Upper lobe of left lung (tissue), 6 donors: ENCODE results near the gene AAMP. TPM values are rescaled to one million over a fixed set of nuclear protein-coding genes. Genes with fewer than 3 reads are reported as not detected.
A peak's percentile ranks its signal among the peaks of the same experiment; 100 is the strongest.

Experiments
- ATAC-seq, 2 donors: fragments of 200-7000 bp; cut with Tn5 transposase; one replicate each; pipeline ENCODE4 v1.9.1; 2022; ENCODE audit warnings: mild to moderate bottlenecking in 2 of 2, moderate library complexity in 2 of 2; ENCODE audit not compliant: low FRiP score in 2 of 2
- DNase-seq, 2 donors: peaks; one replicate each; pipeline ENCODE4 v3.0.0-alpha.2; 2019 to 2020
- H3K27ac ChIP-seq, 4 donors: fragments of 200-600 bp; sonication (generic); one replicate each; pipeline ENCODE4 v1.5.1; 2016 to 2019
- H3K27me3 ChIP-seq, 4 donors: fragments of 200-600 bp; sonication (generic); one replicate each; pipeline ENCODE4 v1.5.1; 2017 to 2019
- H3K36me3 ChIP-seq, 4 donors: fragments of 200-600 bp; sonication (generic); one replicate each; pipeline ENCODE4 v1.5.1; 2016 to 2019
- H3K4me1 ChIP-seq, 4 donors: fragments of 200-600 bp; sonication (generic); one replicate each; pipeline ENCODE4 v1.5.1; 2018 to 2019
- H3K4me3 ChIP-seq, 4 donors: fragments of 200-600 bp; sonication (generic); one replicate each; pipeline ENCODE4 v1.5.1; 2017 to 2019; ENCODE audit warnings: mild to moderate bottlenecking in 2 of 4, moderate library complexity in 1 of 4
- H3K9me3 ChIP-seq, 4 donors: fragments of 200-600 bp; sonication (generic); one replicate each; pipeline ENCODE4 v1.5.1; 2018 to 2019
- EP300 ChIP-seq, 4 donors: sonication (generic); formaldehyde crosslinking; IDR thresholded peaks; one replicate each; pipeline ENCODE4 v1.5.1; 2017; ENCODE audit warnings: antibody characterized with exemption in 4 of 4, control low read depth in 2 of 4
- POLR2A ChIP-seq, 4 donors: fragments of 450-650 bp; IDR thresholded peaks; one replicate each; pipeline ENCODE4 v1.5.1; 2016 to 2017; ENCODE audit warnings: antibody characterized with exemption in 4 of 4, mild to moderate bottlenecking in 2 of 4
- POLR2AphosphoS5 ChIP-seq, 2 donors: sonication (generic); formaldehyde crosslinking; IDR thresholded peaks; one replicate each; pipeline ENCODE4 v1.5.1; 2017; ENCODE audit warnings: antibody characterized with exemption in 2 of 2
- WGBS, 2 donors: methylation state at CpG; one replicate each; pipeline ENCODE4 v1.1.5; 2017 to 2018; 5-methylcytosine and 5-hydroxymethylcytosine counted together
- total RNA-seq, 6 donors: library from RNA; depleted of rRNA in 4 of 6; stranded (reverse); fragments of >200 nt in 4 of 6; gene quantifications; one replicate each; pipeline versions ENCODE4 v1.1.0 to v1.2.1, GENCODE V29; 2016 to 2021
- TF ChIP-seq, protein P1 (sequence below), 6 experiments: fragments of 450-650 bp in 4 of 6; fragments of 200-600 bp in 2 of 6; sonication (generic) in 2 of 6; IDR thresholded peaks; one replicate each; pipeline ENCODE4 v1.5.1; 2016 to 2019; ENCODE audit warnings: antibody characterized with exemption in 6 of 6
- donor health status: DM: no; HTN: no; CAD: no; lungs with moderate emphysema.
- donor health status: DM: no; HTN: yes; CAD: no; lungs with severe emphysema.

The AAMP gene
- total RNA-seq, 6 donors from 2014 or later: 67.1 to 168 (median 118) TPM

- no peak for DNase-seq
- Histone ChIP-seq H3K27ac (no peak overlapping the region), H3K36me3 (peaks cover 36 to 97% (median 85%) of the 10 kb centered on the region in 4 donors), H3K9me3 (no peaks in the 10 kb centered on the region), H3K4me3 (no peak overlapping the region), H3K4me1 (peaks cover 12 to 29% (median 15%) of the 10 kb centered on the region in 4 donors), H3K27me3 (no peaks in the 10 kb centered on the region)
- ATAC-seq: no peak
- TF ChIP-seq POLR2AphosphoS5 (IDR thresholded peaks at IDR 0.05): no peak
- TF ChIP-seq POLR2A (IDR thresholded peaks at IDR 0.05): no peak
- TF ChIP-seq EP300 (IDR thresholded peaks at IDR 0.05): no peak
- TF ChIP-seq, protein P1, sequence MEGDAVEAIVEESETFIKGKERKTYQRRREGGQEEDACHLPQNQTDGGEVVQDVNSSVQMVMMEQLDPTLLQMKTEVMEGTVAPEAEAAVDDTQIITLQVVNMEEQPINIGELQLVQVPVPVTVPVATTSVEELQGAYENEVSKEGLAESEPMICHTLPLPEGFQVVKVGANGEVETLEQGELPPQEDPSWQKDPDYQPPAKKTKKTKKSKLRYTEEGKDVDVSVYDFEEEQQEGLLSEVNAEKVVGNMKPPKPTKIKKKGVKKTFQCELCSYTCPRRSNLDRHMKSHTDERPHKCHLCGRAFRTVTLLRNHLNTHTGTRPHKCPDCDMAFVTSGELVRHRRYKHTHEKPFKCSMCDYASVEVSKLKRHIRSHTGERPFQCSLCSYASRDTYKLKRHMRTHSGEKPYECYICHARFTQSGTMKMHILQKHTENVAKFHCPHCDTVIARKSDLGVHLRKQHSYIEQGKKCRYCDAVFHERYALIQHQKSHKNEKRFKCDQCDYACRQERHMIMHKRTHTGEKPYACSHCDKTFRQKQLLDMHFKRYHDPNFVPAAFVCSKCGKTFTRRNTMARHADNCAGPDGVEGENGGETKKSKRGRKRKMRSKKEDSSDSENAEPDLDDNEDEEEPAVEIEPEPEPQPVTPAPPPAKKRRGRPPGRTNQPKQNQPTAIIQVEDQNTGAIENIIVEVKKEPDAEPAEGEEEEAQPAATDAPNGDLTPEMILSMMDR (IDR thresholded peaks at IDR 0.05): no peak
- 51 to 55% methylated on average over 3 of the region's 3 CpGs for WGBS, 2 donors
Measured at GRCh38 chr2:218234521-218234920, 35.4 kb downstream of the AAMP start.

DNA sequence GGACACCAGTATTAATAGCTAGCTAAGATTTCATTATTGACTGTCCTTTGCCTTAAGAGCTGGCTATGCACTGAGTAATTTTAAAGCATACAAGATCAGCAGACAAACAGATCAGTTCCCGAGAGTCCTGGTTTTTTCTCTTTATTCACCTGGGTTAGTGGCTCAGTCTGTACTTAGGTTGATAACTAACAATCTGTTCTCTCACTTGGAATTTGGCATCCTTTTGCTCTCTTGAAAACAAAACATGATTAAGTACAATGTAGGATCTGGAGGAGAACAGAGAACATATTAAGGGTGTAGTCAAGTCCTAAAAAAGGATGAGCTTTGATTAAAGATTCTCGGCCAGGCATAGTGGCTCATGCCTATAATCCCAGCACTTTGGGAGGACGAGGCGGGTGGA lies 36.4 kb downstream of the AAMP start:
- H3K4me3 ChIP-seq: no peak overlapping the region
- H3K36me3 ChIP-seq: peaks cover 27 to 95% (median 79%) of the 10 kb centered on the region in 4 donors
- H3K9me3 ChIP-seq: no peaks in the 10 kb centered on the region
- DNase-seq (no peak), ATAC-seq (no peak)
- WGBS, 2 donors: 88 to 91% methylated on average over 4 of the region's 4 CpGs
- TF ChIP-seq EP300 (IDR thresholded peaks at IDR 0.05): no peak
- TF ChIP-seq, protein P1 (IDR thresholded peaks at IDR 0.05): no peak
- no peak for TF ChIP-seq POLR2A (IDR thresholded peaks at IDR 0.05)
- peaks cover 21 to 39% (median 25%) of the 10 kb centered on the region in 4 donors for H3K4me1 ChIP-seq
- H3K27ac ChIP-seq: no peak overlapping the region
- H3K27me3 ChIP-seq: no peaks in the 10 kb centered on the region

DNA sequence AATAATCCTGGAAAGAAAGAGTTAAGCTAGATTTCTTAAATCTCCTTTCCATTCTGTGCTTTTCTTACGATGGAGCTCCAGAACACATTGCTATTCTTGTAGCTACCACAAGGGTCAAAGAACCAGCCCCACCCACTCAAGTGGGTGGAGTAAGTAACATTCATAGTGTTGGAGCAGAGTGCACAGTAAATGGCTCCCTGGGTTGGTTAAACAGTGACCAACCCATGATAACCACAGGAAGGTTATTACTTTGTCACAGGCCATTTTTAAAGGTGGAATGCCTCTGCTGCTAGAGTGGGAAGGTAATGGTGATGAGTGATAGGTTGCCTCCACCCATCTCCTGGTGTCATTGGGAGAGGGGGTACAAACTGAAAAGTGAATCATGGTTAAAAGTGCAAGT lies 39.1 kb downstream of the AAMP start:
- DNase-seq (no peak), ATAC-seq (peak in 1 of 2 donors; percentile 57)
- no peaks in the 10 kb centered on the region for H3K27me3 ChIP-seq
- peak overlapping the region in 1 of 4 donors; percentile 71 for H3K27ac ChIP-seq
- H3K4me3 ChIP-seq: no peak overlapping the region
- peaks cover 29 to 48% (median 32%) of the 10 kb centered on the region in 4 donors for H3K4me1 ChIP-seq
- TF ChIP-seq POLR2A (IDR thresholded peaks at IDR 0.05): no peak
- TF ChIP-seq EP300 (IDR thresholded peaks at IDR 0.05): no peak
- TF ChIP-seq POLR2AphosphoS5 (IDR thresholded peaks at IDR 0.05): no peak
- TF ChIP-seq, protein P1 (IDR thresholded peaks at IDR 0.05): peak in 1 of 6 experiments; percentile 30
- no peaks in the 10 kb centered on the region for H3K9me3 ChIP-seq
- 4% methylated on average over 1 of the region's 1 CpG for WGBS, 2 donors
- H3K36me3 ChIP-seq: peaks cover 28 to 95% (median 80%) of the 10 kb centered on the region in 4 donors

DNA sequence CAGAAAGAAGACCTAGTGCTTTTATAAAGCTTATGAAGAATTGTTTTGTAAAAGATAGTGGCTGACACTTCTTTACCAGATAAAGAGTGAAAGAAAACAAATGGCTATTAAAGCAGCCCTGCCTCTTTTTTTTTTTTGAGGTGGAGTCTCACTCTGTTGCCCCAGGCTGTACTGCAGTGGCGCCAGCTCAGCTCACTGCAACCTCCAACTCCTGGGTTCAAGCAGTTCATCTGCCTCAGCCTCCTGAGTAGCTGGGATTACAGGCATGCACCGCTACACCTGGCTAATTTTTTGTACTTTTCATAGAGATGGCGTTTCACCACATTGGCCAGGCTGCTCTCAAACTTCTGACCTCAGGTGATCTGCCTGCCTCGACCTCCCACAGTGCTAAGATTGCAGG lies 40.1 kb downstream of the AAMP start:
- Histone ChIP-seq H3K9me3 (no peaks in the 10 kb centered on the region), H3K4me3 (no peak overlapping the region), H3K27me3 (no peaks in the 10 kb centered on the region), H3K27ac (peak overlapping the region in 2 of 4 donors; percentile 30 to 71), H3K36me3 (peaks cover 24 to 95% (median 80%) of the 10 kb centered on the region in 4 donors), H3K4me1 (peaks cover 29 to 59% (median 32%) of the 10 kb centered on the region in 4 donors)
- no peak for DNase-seq
- ATAC-seq: no peak
- TF ChIP-seq EP300 (IDR thresholded peaks at IDR 0.05) (no peak), POLR2A (IDR thresholded peaks at IDR 0.05) (no peak), POLR2AphosphoS5 (IDR thresholded peaks at IDR 0.05) (no peak)
- TF ChIP-seq, protein P1 (IDR thresholded peaks at IDR 0.05): no peak
- WGBS, 2 donors: 83 to 86% methylated on average over 4 of the region's 4 CpGs

DNA sequence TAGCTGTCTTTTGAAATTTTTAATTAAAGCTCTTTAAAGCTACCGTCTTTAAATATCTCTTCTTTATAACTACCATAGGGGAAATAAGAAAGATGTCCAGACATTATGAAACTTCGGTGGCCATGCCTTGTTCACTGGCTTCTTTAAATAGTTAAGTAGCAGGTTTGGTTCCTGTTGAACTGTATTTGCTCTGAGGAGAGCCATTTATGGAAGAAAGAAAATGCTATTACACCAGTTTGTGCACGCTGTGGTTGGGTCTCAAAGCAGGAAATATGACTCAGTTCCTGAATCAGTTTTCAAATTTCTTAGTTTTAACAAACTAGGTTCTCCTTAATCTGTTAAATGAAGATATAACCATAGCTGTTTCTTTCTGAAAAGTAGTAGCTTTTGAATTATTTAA lies 40.7 kb downstream of the AAMP start:
- Histone ChIP-seq H3K9me3 (no peaks in the 10 kb centered on the region), H3K36me3 (peaks cover 20 to 95% (median 80%) of the 10 kb centered on the region in 4 donors), H3K4me1 (peaks cover 33 to 63% (median 35%) of the 10 kb centered on the region in 4 donors), H3K27ac (peak overlapping the region; percentile 30 to 71 (median 49)), H3K27me3 (no peaks in the 10 kb centered on the region), H3K4me3 (no peak overlapping the region)
- 8 to 23% methylated on average over 3 of the region's 3 CpGs for WGBS, 2 donors
- DNase-seq (peak in 1 of 2 donors; percentile 56), ATAC-seq (peak; percentile 77 to 85)
- TF ChIP-seq POLR2AphosphoS5 (IDR thresholded peaks at IDR 0.05) (no peak), POLR2A (IDR thresholded peaks at IDR 0.05) (no peak), EP300 (IDR thresholded peaks at IDR 0.05) (no peak)
- TF ChIP-seq, protein P1 (IDR thresholded peaks at IDR 0.05): no peak
